ENCODE measurements around the gene VRK2.
"Not testable (repeated sequence)": the region's sequence is repeated elsewhere in the genome, so short reads cannot be mapped to it uniquely, and the experiment has no call there.

VRK2 gene

GRCh38 chr2:58064086-58064485, 17.5 kb downstream of the VRK2 start:
- peaks cover 11% of the 10 kb centered on the region for H3K36me3 Mint-ChIP-seq (ENCODE audit: low read depth)
- H3K9me3 Mint-ChIP-seq, result no peaks in the 10 kb centered on the region
- no peak overlapping the region for H3K27ac Mint-ChIP-seq
- H3K4me1 Mint-ChIP-seq (ENCODE audit: low read depth), result peaks cover 19% of the 10 kb centered on the region
- H3K4me3 Mint-ChIP-seq, result peak overlapping the region; percentile 10
- no peak for DNase-seq (ENCODE audit: low spot score)
- no peaks in the 10 kb centered on the region for H3K27me3 Mint-ChIP-seq (ENCODE audit: low read depth)

GRCh38 chr2:58065248-58065647, 18.6 kb downstream of the VRK2 start:
- peaks cover 19% of the 10 kb centered on the region for H3K4me1 Mint-ChIP-seq (ENCODE audit: low read depth)
- H3K4me3 Mint-ChIP-seq, result no peak overlapping the region
- H3K27ac Mint-ChIP-seq, result no peak overlapping the region
- H3K27me3 Mint-ChIP-seq (ENCODE audit: low read depth), result no peaks in the 10 kb centered on the region
- H3K36me3 Mint-ChIP-seq (ENCODE audit: low read depth), result peaks cover 11% of the 10 kb centered on the region
- no peaks in the 10 kb centered on the region for H3K9me3 Mint-ChIP-seq
- DNase-seq (ENCODE audit: low spot score), result no peak

- H3K36me3 Mint-ChIP-seq (ENCODE audit: low read depth), result peaks cover 12% of the 10 kb centered on the region
Observed at GRCh38 chr2:58067001-58067400, 20.4 kb downstream of the VRK2 start.

GRCh38 chr2:58070765-58071164, 24.2 kb downstream of the VRK2 start:
- Mint-ChIP-seq H3K4me3 (no peak overlapping the region), H3K36me3 (ENCODE audit: low read depth) (peaks cover 16% of the 10 kb centered on the region), H3K4me1 (ENCODE audit: low read depth) (peaks cover 5% of the 10 kb centered on the region), H3K27ac (no peak overlapping the region), H3K27me3 (ENCODE audit: low read depth) (no peaks in the 10 kb centered on the region), H3K9me3 (no peaks in the 10 kb centered on the region)
- no peak for DNase-seq (ENCODE audit: low spot score)

More at GRCh38 chr2:58067001-58067400, 20.4 kb downstream of the VRK2 start:
- Mint-ChIP-seq H3K9me3 (no peaks in the 10 kb centered on the region), H3K4me1 (ENCODE audit: low read depth) (peaks cover 18% of the 10 kb centered on the region), H3K4me3 (no peak overlapping the region), H3K27ac (no peak overlapping the region), H3K27me3 (ENCODE audit: low read depth) (no peaks in the 10 kb centered on the region)
- no peak for DNase-seq (ENCODE audit: low spot score)

- H3K9me3 Mint-ChIP-seq, result no peaks in the 10 kb centered on the region
- H3K4me3 Mint-ChIP-seq, result no peak overlapping the region
- H3K36me3 Mint-ChIP-seq (ENCODE audit: low read depth), result peaks cover 14% of the 10 kb centered on the region
- no peak overlapping the region for H3K27ac Mint-ChIP-seq
- no peak for DNase-seq (ENCODE audit: low spot score)
- H3K27me3 Mint-ChIP-seq (ENCODE audit: low read depth), result no peaks in the 10 kb centered on the region
- H3K4me1 Mint-ChIP-seq (ENCODE audit: low read depth), result no peaks in the 10 kb centered on the region
Observed at GRCh38 chr2:58072102-58072501, 25.5 kb downstream of the VRK2 start.

GRCh38 chr2:58073008-58073407, 26.4 kb downstream of the VRK2 start:
- Mint-ChIP-seq H3K9me3 (no peaks in the 10 kb centered on the region), H3K27me3 (ENCODE audit: low read depth) (no peaks in the 10 kb centered on the region), H3K4me3 (no peak overlapping the region), H3K4me1 (ENCODE audit: low read depth) (no peaks in the 10 kb centered on the region), H3K36me3 (ENCODE audit: low read depth) (peaks cover 14% of the 10 kb centered on the region), H3K27ac (no peak overlapping the region)
- no peak for DNase-seq (ENCODE audit: low spot score)

- Mint-ChIP-seq H3K9me3 (no peaks in the 10 kb centered on the region), H3K27me3 (ENCODE audit: low read depth) (no peaks in the 10 kb centered on the region), H3K4me1 (ENCODE audit: low read depth) (no peaks in the 10 kb centered on the region), H3K4me3 (no peak overlapping the region), H3K27ac (no peak overlapping the region), H3K36me3 (ENCODE audit: low read depth) (peaks cover 14% of the 10 kb centered on the region)
- DNase-seq (ENCODE audit: low spot score), result no peak
Observed at GRCh38 chr2:58073751-58074150, 27.1 kb downstream of the VRK2 start.

- Mint-ChIP-seq H3K27me3 (ENCODE audit: low read depth) (no peaks in the 10 kb centered on the region), H3K4me1 (ENCODE audit: low read depth) (no peaks in the 10 kb centered on the region), H3K27ac (no peak overlapping the region), H3K4me3 (no peak overlapping the region), H3K9me3 (no peaks in the 10 kb centered on the region), H3K36me3 (ENCODE audit: low read depth) (no peaks in the 10 kb centered on the region)
- DNase-seq (ENCODE audit: low spot score), result no peak
Observed at GRCh38 chr2:58081000-58081399, 34.4 kb downstream of the VRK2 start.

GRCh38 chr2:58089081-58089480, 42.5 kb downstream of the VRK2 start:
- H3K4me1 Mint-ChIP-seq (ENCODE audit: low read depth), result no peaks in the 10 kb centered on the region
- H3K4me3 Mint-ChIP-seq, result no peak overlapping the region
- H3K36me3 Mint-ChIP-seq (ENCODE audit: low read depth), result peaks cover 41% of the 10 kb centered on the region
- no peak overlapping the region for H3K27ac Mint-ChIP-seq
- H3K27me3 Mint-ChIP-seq (ENCODE audit: low read depth), result no peaks in the 10 kb centered on the region
- H3K9me3 Mint-ChIP-seq, result no peaks in the 10 kb centered on the region
- no peak for DNase-seq (ENCODE audit: low spot score)

GRCh38 chr2:58092772-58093171, 46.2 kb downstream of the VRK2 start:
- peaks cover 53% of the 10 kb centered on the region for H3K36me3 Mint-ChIP-seq (ENCODE audit: low read depth)
- H3K4me3 Mint-ChIP-seq; H3K9me3 Mint-ChIP-seq; DNase-seq (ENCODE audit: low spot score); H3K27me3 Mint-ChIP-seq (ENCODE audit: low read depth); H3K4me1 Mint-ChIP-seq (ENCODE audit: low read depth); H3K27ac Mint-ChIP-seq: not testable (repeated sequence)

GRCh38 chr2:58097025-58097424, 50.4 kb downstream of the VRK2 start:
- no peak for DNase-seq (ENCODE audit: low spot score)
- no peak overlapping the region for H3K4me3 Mint-ChIP-seq
- peaks cover 22% of the 10 kb centered on the region for H3K36me3 Mint-ChIP-seq (ENCODE audit: low read depth)
- no peak overlapping the region for H3K27ac Mint-ChIP-seq
- H3K9me3 Mint-ChIP-seq, result peaks cover 4% of the 10 kb centered on the region
- H3K27me3 Mint-ChIP-seq (ENCODE audit: low read depth), result no peaks in the 10 kb centered on the region
- H3K4me1 Mint-ChIP-seq (ENCODE audit: low read depth), result peaks cover 3% of the 10 kb centered on the region

GRCh38 chr2:58098254-58099095, 51.9 kb downstream of the VRK2 start:
- peaks cover 4% of the 10 kb centered on the region for H3K9me3 Mint-ChIP-seq
- H3K4me3 Mint-ChIP-seq, result no peak overlapping the region
- H3K36me3 Mint-ChIP-seq (ENCODE audit: low read depth), result peaks cover 15% of the 10 kb centered on the region
- peaks cover 3% of the 10 kb centered on the region for H3K4me1 Mint-ChIP-seq (ENCODE audit: low read depth)
- no peak for DNase-seq (ENCODE audit: low spot score)
- no peak overlapping the region for H3K27ac Mint-ChIP-seq
- no peaks in the 10 kb centered on the region for H3K27me3 Mint-ChIP-seq (ENCODE audit: low read depth)

GRCh38 chr2:58099096-58099769, 52.6 kb downstream of the VRK2 start:
- Mint-ChIP-seq H3K27me3 (ENCODE audit: low read depth) (no peaks in the 10 kb centered on the region), H3K27ac (no peak overlapping the region), H3K9me3 (peaks cover 4% of the 10 kb centered on the region), H3K4me3 (no peak overlapping the region), H3K36me3 (ENCODE audit: low read depth) (peaks cover 12% of the 10 kb centered on the region), H3K4me1 (ENCODE audit: low read depth) (peaks cover 3% of the 10 kb centered on the region)
- no peak for DNase-seq (ENCODE audit: low spot score)

- Mint-ChIP-seq H3K4me3 (no peak overlapping the region), H3K27ac (no peak overlapping the region), H3K9me3 (no peaks in the 10 kb centered on the region), H3K27me3 (ENCODE audit: low read depth) (no peaks in the 10 kb centered on the region), H3K4me1 (ENCODE audit: low read depth) (peaks cover 4% of the 10 kb centered on the region), H3K36me3 (ENCODE audit: low read depth) (peaks cover 2% of the 10 kb centered on the region)
- DNase-seq (ENCODE audit: low spot score), result no peak
Observed at GRCh38 chr2:58101500-58101899, 54.9 kb downstream of the VRK2 start.
